ENCODE results near the gene USP47. TPM values are rescaled to one million over a fixed set of nuclear protein-coding genes. Genes with fewer than 3 reads are reported as not detected.

Gene USP47
- total and polyA plus RNA-seq, 9 of the 15 experiments (the other 6 are each of a cell fraction or from before 2014, with no cell fraction given) = 13.1 to 63.6 (median 34.7) TPM

DNA sequence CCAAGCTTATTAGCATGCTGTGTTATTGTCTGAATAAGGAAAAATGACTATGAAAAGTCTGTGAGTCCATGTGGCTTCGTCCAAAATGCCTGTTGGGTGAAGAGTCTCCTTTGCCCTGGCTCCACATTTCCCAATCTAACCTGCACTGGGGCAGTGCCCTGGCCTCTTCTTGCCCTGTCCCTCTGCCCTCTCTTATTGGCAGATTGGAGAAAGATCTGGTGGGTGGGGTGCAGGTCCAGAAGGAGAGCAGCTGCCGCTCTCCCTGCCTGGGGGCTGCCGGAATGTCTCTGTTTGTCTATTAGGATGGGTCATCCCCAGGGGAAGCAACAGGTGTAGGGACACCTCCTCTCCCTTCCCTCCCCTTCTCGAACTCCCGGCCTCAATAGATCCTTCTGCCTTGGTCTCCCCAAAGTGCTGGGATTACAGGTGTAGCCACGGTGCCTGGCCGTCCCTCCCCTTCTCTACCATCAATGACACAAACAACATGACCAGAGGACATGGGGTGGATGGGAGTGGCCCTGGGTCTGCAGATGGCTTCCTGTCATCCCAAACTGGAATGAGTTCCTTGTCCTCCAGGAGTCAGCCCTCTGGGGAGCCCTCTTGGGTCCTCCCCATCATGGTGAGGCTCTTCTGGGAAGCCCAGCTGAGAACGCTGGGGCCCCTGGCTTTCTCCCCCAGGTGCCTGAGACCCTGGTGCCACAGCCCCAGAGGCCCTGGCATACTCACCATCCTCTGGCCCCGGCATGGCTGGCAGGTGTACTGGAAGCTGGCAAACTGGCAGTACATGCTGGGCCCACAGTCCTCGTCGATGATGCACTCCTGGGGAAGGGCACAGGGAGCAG lies 126.1 kb downstream of the USP47 start (continued):
- TF ChIP-seq, protein P1, sequence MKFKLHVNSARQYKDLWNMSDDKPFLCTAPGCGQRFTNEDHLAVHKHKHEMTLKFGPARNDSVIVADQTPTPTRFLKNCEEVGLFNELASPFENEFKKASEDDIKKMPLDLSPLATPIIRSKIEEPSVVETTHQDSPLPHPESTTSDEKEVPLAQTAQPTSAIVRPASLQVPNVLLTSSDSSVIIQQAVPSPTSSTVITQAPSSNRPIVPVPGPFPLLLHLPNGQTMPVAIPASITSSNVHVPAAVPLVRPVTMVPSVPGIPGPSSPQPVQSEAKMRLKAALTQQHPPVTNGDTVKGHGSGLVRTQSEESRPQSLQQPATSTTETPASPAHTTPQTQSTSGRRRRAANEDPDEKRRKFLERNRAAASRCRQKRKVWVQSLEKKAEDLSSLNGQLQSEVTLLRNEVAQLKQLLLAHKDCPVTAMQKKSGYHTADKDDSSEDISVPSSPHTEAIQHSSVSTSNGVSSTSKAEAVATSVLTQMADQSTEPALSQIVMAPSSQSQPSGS (CRISPR knock-in tag; IDR thresholded peaks at IDR 0.05) = no peak
- no peak for TF ChIP-seq ZNF707 (CRISPR knock-in tag; conservative IDR thresholded peaks at IDR 0.05)
- no peak for TF ChIP-seq ZFP36 (IDR thresholded peaks at IDR 0.05; ENCODE audit: low read depth, low read length, partially characterized antibody)

DNA sequence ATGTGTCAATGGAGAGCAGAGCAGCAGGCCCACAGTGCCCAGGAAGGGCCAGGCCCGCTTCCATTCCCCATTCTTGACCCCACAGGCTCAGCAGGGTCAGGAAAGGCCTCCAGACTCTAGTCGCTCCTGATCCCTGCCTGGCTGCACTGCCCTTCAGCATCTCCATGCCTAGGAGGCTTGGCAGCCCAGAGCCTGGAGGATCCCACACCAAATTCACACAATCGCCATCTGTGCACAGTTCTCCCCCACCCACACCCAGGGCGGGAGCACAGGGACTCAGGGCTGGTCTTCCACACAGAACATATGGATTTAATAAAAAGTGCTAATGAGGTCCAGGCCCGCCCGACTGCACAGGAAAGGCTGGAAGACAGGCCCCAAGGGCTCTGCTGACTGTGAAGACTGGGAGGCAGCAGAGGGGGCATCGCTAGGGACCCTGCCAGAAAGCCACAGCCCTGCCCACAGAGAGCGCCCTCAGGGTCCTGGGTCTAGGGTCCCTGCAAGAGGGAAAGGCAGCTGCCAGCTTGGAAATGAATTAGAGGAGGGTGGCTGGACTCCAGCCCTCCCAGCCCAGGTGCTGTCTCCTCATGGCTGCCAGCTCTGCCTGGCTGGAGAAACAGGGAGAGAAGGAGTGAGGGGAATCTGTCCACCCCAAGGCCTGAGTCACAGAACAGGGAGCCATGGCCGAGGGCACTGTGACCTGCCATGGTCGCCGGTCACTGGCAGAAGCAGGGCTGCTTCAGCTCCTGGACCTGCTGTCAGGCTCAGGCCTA lies 126.9 kb downstream of the USP47 start:
- Histone ChIP-seq H3K27me3 (ENCODE audit: control insufficient read depth in 2 of 2, insufficient read depth in 2 of 2, low read length in 2 of 2) (peaks cover 39 to 87% of the 10 kb centered on the region in 2 experiments; a peak in 4 of 5 replicates), H3K79me2 (ENCODE audit: control insufficient read depth, insufficient read depth, low read length) (no peaks in the 10 kb centered on the region), H3K4me2 (ENCODE audit: insufficient read depth, low read length) (no peak overlapping the region), H3K9me1 (ENCODE audit: control insufficient read depth, insufficient read depth, low read length) (no peaks in the 10 kb centered on the region), H3K9ac (ENCODE audit: insufficient read depth in 1 of 2, low read depth in 2 of 2, low read length in 2 of 2) (peak overlapping the region in 1 of 2 experiments; percentile 13; a peak in 1 of 4 replicates), H3K36me3 (ENCODE audit: control insufficient read depth, insufficient read depth, low read length) (no peaks in the 10 kb centered on the region), H3K4me3 (no peak overlapping the region), H4K20me1 (replicated peaks; ENCODE audit: control insufficient read depth, insufficient read depth, low read length) (peaks cover 10% of the 10 kb centered on the region; the same call in 1 of the 2 replicates), H3K9me3 (replicated peaks; ENCODE audit: control insufficient read depth, insufficient read depth, low read depth, low read length) (no peaks in the 10 kb centered on the region), H3K27ac (ENCODE audit: extremely low read depth, low read depth, low read length) (no peak overlapping the region), H3K4me1 (replicated peaks in 1 of 2; ENCODE audit: control insufficient read depth in 2 of 2, insufficient read depth in 2 of 2, low read length in 2 of 2) (peaks cover 0 to 12% of the 10 kb centered on the region in 2 experiments; a peak in 2 of 5 replicates), H2AFZ (ENCODE audit: low read depth, low read length) (no peak overlapping the region)
- POLR2A ChIA-PET = interaction anchor here (1.4 kb wide), 1 partner anchor 11 kb away, joined by 4 read pairs; no protein-coding TSS in a partner anchor
- intact Hi-C loops (cut with micrococcal nuclease) (loop anchor here (5.0 kb wide), 1 partner anchor 74 kb away; no protein-coding TSS in a partner anchor), in situ Hi-C loops (cut with MboI) (no loop called here)
- no TSS peak for BruUV-seq (replicated peaks)
- ATAC-seq = no peak
- CTCF ChIA-PET (ENCODE audit: low intra/inter-chr PET ratio) = no interaction called here
- FAIRE-seq = no peak
- 9% methylated on average over 11 of the region's 11 CpGs for WGBS (ENCODE audit: insufficient coverage, low coverage, missing lambda C conversion rate)
- DNase-seq (ENCODE audit: extremely low read depth in 1 of 4, low spot score in 3 of 4) = no peak
- TF ChIP-seq KLF6 (CRISPR knock-in tag; IDR thresholded peaks at IDR 0.05; ENCODE audit: borderline replicate concordance) (no peak), SOX6 (IDR thresholded peaks at IDR 0.05) (no peak), CEBPG (CRISPR knock-in tag; IDR thresholded peaks at IDR 0.05) (no peak), CEBPG (tag; conservative IDR thresholded peaks at IDR 0.05 in 1 of 2, IDR thresholded peaks at IDR 0.05 in 1 of 2) (no peak), MAFK (IDR thresholded peaks at IDR 0.05; ENCODE audit: low read length) (no peak), CBX8 (IDR thresholded peaks at IDR 0.05; ENCODE audit: borderline replicate concordance, extremely low read depth, low read depth, low read length, poor library complexity, severe bottlenecking) (no peak), TFAM (CRISPR knock-in tag; conservative IDR thresholded peaks at IDR 0.05) (no peak)
- TF ChIP-seq, protein P2, sequence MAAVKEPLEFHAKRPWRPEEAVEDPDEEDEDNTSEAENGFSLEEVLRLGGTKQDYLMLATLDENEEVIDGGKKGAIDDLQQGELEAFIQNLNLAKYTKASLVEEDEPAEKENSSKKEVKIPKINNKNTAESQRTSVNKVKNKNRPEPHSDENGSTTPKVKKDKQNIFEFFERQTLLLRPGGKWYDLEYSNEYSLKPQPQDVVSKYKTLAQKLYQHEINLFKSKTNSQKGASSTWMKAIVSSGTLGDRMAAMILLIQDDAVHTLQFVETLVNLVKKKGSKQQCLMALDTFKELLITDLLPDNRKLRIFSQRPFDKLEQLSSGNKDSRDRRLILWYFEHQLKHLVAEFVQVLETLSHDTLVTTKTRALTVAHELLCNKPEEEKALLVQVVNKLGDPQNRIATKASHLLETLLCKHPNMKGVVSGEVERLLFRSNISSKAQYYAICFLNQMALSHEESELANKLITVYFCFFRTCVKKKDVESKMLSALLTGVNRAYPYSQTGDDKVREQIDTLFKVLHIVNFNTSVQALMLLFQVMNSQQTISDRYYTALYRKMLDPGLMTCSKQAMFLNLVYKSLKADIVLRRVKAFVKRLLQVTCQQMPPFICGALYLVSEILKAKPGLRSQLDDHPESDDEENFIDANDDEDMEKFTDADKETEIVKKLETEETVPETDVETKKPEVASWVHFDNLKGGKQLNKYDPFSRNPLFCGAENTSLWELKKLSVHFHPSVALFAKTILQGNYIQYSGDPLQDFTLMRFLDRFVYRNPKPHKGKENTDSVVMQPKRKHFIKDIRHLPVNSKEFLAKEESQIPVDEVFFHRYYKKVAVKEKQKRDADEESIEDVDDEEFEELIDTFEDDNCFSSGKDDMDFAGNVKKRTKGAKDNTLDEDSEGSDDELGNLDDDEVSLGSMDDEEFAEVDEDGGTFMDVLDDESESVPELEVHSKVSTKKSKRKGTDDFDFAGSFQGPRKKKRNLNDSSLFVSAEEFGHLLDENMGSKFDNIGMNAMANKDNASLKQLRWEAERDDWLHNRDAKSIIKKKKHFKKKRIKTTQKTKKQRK (IDR thresholded peaks at IDR 0.05; ENCODE audit: borderline replicate concordance, low read depth, low read length) = no peak
